ENCODE measurements around the gene PRKCE. TPM values are rescaled to one million over a fixed set of nuclear protein-coding genes. Genes with fewer than 3 reads are reported as not detected.

Gene PRKCE
- total RNA-seq, 1 experiment from 2014 or later: 14.8 TPM

DNA sequence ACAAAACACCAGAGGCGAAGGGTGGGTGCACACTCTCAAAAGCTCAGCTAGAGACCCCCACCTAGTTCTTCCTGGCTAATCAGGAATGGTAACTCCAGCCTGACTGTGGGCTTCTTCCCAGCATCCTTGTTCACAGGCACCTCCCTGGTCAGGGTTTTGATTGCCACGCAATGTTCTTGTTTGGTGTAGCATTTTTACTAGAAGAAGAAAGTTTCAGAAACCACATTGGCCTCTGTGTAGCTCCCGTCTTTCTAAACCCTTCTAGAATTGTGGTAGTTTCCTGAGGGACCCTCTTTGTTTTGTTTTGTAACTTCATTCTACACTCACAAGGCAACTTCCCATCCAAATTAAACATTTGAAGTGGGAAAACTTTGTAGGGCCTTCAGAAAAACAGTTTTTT, 391.2 kb downstream of the PRKCE start:
- Histone ChIP-seq H3K9ac (ENCODE audit: low read length) (no peak overlapping the region), H3K4me3 (replicated peaks in 1 of 2; ENCODE audit: low read depth in 1 of 2, low read length in 2 of 2) (no peak overlapping the region), H3K4me2 (ENCODE audit: low read length) (no peak overlapping the region), H3K9me3 (ENCODE audit: control insufficient read depth in 1 of 2, insufficient read depth in 1 of 2, low read depth in 1 of 2, low read length in 2 of 2) (no peaks in the 10 kb centered on the region), H3K27me3 (ENCODE audit: insufficient read depth, low read length) (no peaks in the 10 kb centered on the region), H3K36me3 (ENCODE audit: control insufficient read depth in 1 of 2, insufficient read depth in 2 of 2, low read length in 2 of 2) (no peaks in the 10 kb centered on the region), H3K4me1 (ENCODE audit: control insufficient read depth in 1 of 2, insufficient read depth in 2 of 2, low read length in 2 of 2) (no peaks in the 10 kb centered on the region), H4K20me1 (ENCODE audit: insufficient read depth) (no peaks in the 10 kb centered on the region), H3K9me2 (ENCODE audit: insufficient read depth) (no peaks in the 10 kb centered on the region), H2AFZ (ENCODE audit: low read depth, low read length, poor library complexity, severe bottlenecking) (no peak overlapping the region), H3K27ac (ENCODE audit: low read depth, low read length) (no peak overlapping the region), H3K79me2 (ENCODE audit: insufficient read depth, low read length) (no peaks in the 10 kb centered on the region)
- ATAC-seq: no peak
- ChIA-PET RAD21 (ENCODE audit: low non-redundant PET in 1 of 2, low total read pairs in 2 of 2, uncharacterized antibody in 2 of 2, unreplicated experiment in 2 of 2) (no interaction called here), POLR2A (no interaction called here), CTCF (interaction anchor here (2.2 kb wide), 1 partner anchor 20 kb away, joined by 7 read pairs; no protein-coding TSS in a partner anchor)
- TF ChIP-seq EGR1 (IDR thresholded peaks at IDR 0.05; ENCODE audit: low read depth) (no peak), MAX (IDR thresholded peaks at IDR 0.05) (no peak), EZH2 (IDR thresholded peaks at IDR 0.05) (no peak), CEBPB (IDR thresholded peaks at IDR 0.05; ENCODE audit: low read depth) (no peak), EZH2phosphoT487 (IDR thresholded peaks at IDR 0.05; ENCODE audit: borderline replicate concordance) (no peak), FOSL1 (IDR thresholded peaks at IDR 0.05; ENCODE audit: low read depth) (no peak), CTCF (IDR thresholded peaks at IDR 0.05 in 2 of 3, conservative IDR thresholded peaks at IDR 0.05 in 1 of 3; ENCODE audit: borderline replicate concordance in 1 of 3, insufficient read depth in 1 of 3, low read depth in 2 of 3, low read length in 2 of 3) (no peak), ELF1 (IDR thresholded peaks at IDR 0.05; ENCODE audit: borderline replicate concordance, low read depth) (no peak), TCF7L2 (IDR thresholded peaks at IDR 0.05; ENCODE audit: borderline replicate concordance, extremely low read depth, insufficient read depth, insufficient read length) (no peak), SRF (IDR thresholded peaks at IDR 0.05; ENCODE audit: low read depth) (no peak), CBX3 (IDR thresholded peaks at IDR 0.05; ENCODE audit: low read depth) (no peak), POLR2AphosphoS5 (IDR thresholded peaks at IDR 0.05; ENCODE audit: low read depth, low read length) (no peak), SP1 (IDR thresholded peaks at IDR 0.05; ENCODE audit: low read depth) (no peak), ZBTB33 (IDR thresholded peaks at IDR 0.05; ENCODE audit: extremely low read depth, insufficient replicate concordance, low read length) (no peak), SIN3A (IDR thresholded peaks at IDR 0.05; ENCODE audit: low read depth) (no peak), YY1 (IDR thresholded peaks at IDR 0.05; ENCODE audit: extremely low read depth, insufficient replicate concordance, low read depth, low read length) (no peak)
- no TSS peak for BruUV-seq (replicated peaks)
- intact Hi-C loops (cut with micrococcal nuclease): no loop called here
- DNase-seq (ENCODE audit: low read depth, low spot score): no peak
